GM19328 (cell line): ENCODE results near the gene SLC48A1.

ENCODE experiments used
- ATAC-seq: cut with Tn5 transposase; IDR thresholded peaks from one replicate; pipeline ENCODE4 v1.9.1; 2021; ENCODE audit warnings: mild to moderate bottlenecking, moderate library complexity; ENCODE audit not compliant: unreplicated experiment

The SLC48A1 gene

DNA sequence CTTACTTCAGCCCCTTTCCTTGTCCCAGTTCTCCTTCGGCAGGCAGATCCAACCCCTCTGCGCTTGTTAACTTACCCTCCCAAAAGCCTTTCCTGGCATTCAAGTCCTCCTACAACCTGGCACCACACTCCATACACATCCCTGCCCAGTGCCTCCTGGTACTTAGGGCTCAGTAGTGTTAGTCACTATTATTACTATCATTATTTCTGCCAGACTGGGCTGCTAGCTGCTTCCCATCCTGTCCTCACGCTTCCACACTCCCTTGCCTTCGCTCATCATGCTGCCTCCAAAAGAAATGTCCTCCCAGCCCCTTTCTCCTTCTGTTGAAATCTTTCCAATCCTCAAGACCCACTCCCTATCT, 48.3 kb downstream of the SLC48A1 start:
- no peak for ATAC-seq

DNA sequence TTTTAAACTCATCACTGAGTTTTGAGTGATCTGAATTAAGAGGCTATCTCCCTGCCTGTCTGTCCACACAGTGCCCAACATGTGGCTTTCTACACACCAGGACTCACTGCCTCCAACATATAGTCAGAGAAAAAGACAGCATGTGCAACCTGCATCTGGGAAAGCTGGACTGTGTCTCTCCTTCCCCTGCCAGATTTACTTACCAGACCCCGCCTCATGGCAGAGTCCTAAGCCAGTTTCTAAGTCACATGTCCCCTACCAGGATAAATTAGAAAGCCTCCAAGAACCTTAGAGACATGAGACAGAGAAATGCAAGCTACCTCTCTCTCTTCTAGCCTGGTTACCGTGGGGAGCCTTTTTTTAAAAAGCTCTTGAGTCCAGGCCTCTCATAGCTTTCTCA, 49.4 kb downstream of the SLC48A1 start:
- ATAC-seq = no peak

DNA sequence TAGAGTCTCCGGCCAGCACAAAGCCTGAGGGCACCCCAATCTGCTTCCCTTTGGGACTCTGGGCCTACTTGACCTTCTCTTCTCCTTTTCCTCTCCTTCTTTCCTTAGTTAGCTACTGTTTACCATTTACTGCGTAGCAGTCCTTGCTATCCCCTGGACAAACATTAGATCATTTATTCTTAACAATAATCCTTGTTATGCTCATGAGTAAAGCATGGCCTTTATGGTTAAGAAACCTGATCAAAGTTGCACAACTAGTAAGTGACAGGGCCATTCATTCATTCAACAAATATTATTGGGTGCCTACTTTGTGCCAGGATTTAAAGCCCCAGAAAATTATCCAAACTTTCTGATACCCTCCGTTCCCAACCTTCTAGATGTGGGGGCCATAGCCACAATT, 49.8 kb downstream of the SLC48A1 start:
- ATAC-seq = no peak

DNA sequence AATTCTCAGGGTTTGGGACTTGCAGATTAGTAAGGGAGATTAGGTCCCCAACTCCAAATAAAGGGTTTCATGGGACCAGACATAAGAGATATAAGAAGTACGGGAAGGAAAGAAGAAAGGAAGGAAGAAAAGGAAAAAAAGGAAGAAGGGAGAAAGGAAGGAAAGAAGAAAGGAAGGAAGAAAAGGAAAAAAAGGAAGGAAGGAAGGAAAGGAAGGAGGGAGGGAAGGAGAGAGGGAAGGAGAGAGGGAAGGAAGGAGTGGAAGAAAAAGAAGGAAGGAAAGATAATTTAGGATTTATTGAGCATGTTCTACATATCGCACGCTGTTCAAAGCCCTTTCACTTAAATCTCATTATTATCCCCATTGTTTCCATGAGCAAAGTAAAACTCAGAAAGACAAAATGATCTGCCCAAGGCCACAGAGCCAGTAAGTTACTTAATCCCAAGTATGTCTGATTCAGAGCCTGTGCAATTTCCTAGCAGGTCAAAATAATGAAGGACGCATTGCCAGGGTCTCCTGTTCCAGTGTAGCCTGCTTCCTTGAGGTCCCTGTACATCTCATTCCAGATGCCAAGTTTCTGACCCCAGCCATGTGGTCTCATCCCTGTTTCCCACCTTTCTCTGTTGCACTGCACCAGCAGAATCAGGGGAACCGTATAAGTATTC, 50.5 kb downstream of the SLC48A1 start:
- ATAC-seq = no peak

DNA sequence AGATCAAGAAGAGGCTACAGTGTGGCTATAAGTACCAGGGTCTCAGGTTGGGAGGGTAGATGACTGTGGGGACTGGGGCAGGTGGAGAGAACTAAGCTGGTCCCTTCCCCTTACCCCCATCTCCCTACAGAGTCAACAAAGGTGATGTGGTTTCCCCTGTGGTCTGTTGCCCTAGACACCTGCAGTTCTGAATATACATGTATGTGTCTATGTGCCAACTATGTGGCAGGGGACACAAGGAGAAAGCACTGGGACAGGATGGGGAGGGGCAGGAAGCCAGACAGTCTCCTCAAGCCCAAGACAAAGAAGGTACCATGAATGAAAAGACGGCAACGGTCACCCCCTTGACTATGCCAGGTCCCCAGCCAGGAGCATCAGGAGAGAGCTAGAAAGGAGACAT, 51.2 kb downstream of the SLC48A1 start:
- ATAC-seq = no peak

DNA sequence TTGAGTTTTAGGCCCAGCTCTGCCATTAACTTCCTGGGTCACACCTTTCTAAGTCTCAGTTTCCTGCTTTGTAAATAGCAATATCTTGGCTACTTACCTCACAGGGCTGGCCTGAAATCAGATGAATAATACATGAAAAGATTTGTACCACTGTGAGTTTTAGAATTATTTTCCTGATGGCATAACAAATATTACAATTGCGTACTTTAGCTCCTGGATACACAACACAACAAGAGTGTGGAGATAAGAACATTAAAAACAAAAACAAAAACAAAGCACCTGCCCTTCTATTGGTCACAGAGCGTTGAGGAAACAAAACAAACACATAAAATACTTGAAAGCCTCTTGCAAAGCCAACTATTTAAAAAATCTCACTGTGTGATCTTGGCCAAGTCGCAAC, 51.6 kb downstream of the SLC48A1 start:
- no peak for ATAC-seq

DNA sequence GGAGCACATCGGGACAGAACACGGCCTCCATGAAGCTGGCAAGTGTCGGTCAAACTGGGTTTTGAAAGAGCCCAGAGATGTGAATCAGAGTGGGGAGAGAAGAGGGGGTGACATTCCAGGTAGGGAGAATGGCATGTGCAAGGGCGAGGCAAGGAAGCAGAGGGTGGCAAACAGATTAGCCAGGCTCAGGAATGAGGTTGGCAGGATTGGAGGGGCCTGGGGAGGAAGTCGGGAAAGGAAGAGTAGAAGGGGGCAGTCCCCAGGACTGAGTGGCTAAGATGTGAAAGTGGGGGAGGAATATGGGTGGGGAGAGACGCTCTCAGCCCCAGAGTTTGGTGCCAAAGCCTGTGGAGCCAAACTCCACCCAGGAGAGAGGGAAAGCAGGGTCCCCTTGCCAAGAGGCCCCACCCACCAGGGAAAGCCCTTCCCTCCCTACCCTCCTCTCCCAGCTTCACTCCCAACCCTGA, 52.2 kb downstream of the SLC48A1 start:
- ATAC-seq = no peak

DNA sequence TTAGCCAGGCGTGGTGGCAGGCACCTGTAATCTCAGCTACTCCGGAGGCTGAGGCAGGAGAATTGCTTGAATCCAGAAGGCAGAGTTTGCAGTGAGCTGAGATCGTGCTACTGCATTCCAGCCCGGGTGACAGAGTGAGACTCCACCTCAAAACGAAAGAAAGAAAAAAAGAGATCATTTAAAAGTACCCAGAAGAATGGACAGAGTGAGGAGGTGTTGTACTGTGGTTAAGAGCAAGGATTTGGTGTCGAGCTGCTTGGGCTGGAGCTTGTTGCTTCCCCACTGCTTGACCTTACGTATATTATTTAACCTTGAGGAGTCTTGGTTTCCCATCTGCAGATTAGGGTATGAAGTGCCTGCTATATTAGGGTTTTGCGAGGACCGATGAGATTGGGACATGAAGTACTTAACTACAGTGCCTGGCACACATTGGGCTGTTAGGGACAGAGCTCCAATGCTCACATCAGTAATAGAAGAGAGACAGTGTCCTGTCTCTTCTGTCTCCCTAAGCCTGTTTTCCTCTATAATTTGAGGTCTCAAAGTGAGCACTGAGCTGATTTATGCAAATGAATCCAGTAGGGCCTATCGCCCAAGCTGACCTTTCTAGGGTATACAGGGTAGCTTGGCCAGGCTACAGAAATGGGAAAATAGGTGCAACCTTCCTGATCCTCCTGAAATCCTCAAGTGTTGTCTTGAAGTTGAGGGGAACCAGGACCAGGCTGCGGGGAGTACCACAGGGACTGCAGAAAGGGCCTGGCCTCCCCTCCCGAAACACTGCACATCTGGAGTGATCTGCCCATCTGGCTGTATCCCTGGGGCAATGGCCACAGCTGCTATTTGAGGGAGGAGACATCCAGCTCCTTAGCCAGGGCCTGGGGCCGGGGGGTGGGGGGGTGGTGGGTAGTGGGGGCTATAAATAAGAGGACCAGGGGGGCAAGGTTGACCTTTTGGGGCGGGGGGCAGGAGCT, 55.3 kb downstream of the SLC48A1 start:
- ATAC-seq = no peak

DNA sequence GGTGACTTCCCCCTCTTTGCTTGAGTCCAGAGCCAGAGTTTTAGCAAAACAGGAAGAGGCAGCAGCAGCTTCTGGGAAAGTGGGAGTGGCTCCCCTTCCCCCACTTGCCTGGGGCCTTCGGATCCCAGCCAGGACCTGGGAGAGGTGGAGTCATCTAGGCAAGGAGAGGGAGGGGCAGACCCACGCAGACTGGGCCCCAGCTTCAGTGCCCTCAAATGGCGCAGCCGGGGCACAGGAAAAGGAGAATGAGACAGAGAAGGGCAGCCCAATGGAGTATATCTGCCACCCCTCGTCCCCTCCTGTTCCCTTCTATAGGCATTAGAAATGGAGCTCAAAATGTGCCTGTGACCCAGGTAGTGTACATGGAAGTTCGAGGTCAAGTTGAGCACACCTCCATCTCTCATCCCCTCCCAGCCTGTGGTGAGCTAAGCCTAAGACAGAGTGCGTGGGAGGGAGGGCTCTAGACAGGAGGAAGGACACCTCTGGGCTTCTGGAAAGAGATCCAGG, 56.0 kb downstream of the SLC48A1 start:
- ATAC-seq = no peak

DNA sequence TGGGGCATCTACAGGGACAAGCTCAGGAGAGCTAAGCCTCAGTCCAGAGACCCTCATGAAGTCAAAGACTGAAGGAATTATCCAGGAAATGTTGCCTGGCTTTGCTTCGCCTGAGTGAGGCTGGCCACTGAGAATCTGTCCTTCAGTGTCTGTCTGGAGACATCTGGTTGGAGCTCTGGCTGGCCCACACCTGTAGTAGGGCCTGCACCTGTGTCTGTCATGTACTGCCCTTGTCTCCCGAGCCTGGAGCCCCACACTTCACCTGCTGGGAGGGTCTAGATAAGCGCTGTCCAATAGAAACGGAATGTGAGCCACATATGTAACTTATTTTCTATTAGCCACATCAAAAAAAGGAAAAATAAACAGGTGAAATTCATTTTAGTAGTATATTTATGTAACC, 56.5 kb downstream of the SLC48A1 start:
- ATAC-seq = no peak
